GM18951 (cell line): Measurements from ENCODE around the gene FAM240B.

Source experiments
- POLR2A ChIP-seq: IDR thresholded peaks from 4 replicates; pipeline ENCODE4 v1.6.1; 2011; ENCODE audit warnings: mild to moderate bottlenecking; ENCODE audit not compliant: insufficient read length, insufficient read depth; ENCODE audit errors: extremely low read depth
- in situ Hi-C: fragments of 300-500 bp; cut with MboI; formaldehyde crosslinking; loops from one replicate; pipeline ENCODE4 v1.12.0; 2022; ENCODE audit warnings: low sequenced_read_pairs, mixed read lengths, inconsistent platforms; ENCODE audit not compliant: unreplicated experiment

FAM240B gene

GRCh38 chr9:38720083-38720745 lies at the start of gene FAM240B:
TSS of gene FAM240B (minus strand) at chr9:38720133. CDS start at chr9:38703999, 16,134 bp downstream.
- TF ChIP-seq POLR2A: no peak
- in situ Hi-C loops: no loop called here

DNA sequence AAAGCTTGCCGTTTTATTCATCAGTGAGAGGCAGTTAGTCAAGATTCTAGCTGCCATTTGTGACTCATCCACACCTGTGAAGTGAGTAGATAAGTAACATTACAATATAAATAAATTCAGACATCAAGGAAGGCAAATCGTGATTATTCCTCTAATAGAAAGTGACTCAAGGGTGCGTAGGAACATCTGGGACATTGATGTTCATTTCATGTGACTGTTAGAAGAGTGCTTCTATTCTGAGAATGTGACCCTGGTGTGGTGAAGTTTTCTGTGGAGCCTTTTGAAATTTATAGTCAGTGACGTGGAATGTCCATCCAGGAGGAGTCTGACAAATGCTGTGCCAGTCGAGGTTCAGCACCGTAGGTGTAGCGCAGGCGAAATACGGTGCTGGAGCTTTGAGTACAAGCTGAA lies 48.4 kb upstream of the FAM240B start:
- in situ Hi-C loops: no loop called here
- no peak for TF ChIP-seq POLR2A

DNA sequence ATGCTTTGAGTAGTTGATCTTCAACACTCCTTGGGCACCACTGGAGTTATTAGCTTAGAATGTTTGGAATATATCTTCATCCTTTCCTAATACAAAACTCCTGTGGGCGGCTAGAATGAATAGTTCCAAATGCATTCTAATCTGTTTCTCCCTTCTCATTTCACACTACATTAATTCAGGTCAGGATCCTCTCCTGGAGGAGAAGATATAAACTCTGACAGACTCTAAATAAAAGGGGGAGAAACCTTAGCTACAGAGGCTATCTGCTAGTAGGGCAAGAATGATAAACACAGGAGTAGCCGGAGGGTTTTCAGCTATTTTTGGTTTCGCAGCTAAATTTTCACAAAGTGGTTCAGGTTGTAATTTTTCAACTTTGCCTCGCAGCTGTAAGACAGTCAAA lies 45.2 kb upstream of the FAM240B start:
- TF ChIP-seq POLR2A: no peak
- in situ Hi-C loops: no loop called here

GRCh38 chr9:38761999-38762398 lies 42.1 kb upstream of the FAM240B start:
- no peak for TF ChIP-seq POLR2A
- in situ Hi-C loops: no loop called here

DNA sequence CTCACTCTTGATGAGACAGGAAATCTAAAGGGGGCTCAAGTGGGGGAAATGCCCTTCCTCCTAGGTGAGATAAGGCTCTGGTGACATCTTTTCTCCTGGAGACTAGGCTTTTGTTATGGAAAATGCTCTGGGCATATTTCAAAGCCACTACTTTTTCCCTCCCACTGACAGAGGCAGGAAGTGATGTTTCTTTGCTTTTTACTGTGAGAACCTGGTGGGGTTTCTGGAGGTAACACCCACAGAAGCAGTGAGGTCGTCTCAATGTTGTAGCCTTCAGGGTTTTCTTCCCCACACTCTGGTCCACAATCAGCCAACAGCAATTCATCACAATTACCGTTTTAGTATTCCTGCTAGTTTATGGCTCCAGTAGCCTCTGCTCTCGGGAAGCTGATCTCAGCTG lies 41.4 kb upstream of the FAM240B start:
- in situ Hi-C loops: no loop called here
- no peak for TF ChIP-seq POLR2A

DNA sequence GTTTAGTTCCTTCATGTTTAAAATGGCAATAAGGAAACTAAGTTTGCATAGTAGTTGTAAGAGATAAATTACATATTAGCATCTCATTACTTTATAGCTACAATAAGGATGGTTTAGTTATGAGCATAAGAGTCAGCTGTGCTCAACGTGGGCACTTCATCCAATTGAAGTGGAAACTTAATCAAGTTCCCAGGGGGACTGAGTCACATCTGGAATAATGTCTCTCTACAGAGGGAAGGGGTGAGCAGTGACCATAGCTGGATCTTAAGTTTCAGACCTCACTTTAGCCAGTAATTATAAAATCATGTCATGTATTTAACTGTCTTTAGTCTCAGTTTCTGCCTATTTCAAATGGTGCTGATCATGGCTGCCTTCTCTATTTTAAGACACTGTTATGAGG lies 36.8 kb upstream of the FAM240B start:
- in situ Hi-C loops: no loop called here

DNA sequence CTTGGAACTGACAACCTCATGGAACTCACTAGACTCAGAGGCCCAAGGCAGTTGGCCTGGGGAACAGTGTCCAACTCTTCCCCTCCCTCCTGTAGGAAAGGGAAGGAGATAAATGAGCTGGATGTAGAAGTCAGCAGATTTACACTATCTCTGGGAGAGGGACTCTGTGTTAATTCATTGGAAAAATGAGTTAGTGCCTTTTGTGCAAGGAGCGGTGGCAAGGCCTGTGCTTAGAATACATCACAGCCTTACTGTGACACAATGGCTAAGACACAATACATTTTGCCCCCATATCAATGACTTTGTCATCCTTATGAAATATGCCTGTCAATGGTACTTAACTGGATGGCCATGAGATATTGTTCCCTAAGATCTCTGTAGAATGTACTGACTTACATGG lies 28.0 kb upstream of the FAM240B start:
- in situ Hi-C loops: no loop called here
- TF ChIP-seq POLR2A: no peak

More for the DNA sequence above, 36.8 kb upstream of the FAM240B start:
- TF ChIP-seq POLR2A: no peak

- in situ Hi-C loops: no loop called here
Measured at GRCh38 chr9:38747067-38747466, 27.1 kb upstream of the FAM240B start.

DNA sequence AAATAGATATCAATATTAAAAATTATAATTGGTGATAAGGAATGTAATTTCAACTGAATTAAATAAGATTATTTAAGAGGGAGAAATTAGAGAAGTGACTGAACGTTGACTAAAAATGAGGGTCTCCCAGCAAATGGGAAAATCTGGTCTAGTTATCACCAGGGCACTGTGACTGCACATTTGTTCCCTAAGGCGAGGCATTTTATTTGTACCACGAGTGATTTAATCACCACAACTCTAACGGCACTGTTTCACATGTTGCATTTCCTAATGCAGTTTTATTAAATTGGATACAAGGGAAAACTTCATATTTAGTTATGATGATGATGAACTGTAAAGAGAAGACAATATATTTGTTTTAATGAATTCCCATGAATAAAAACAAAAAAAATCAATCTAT lies 26.4 kb upstream of the FAM240B start:
- no peak for TF ChIP-seq POLR2A

More at GRCh38 chr9:38747067-38747466, 27.1 kb upstream of the FAM240B start:
- no peak for TF ChIP-seq POLR2A

GRCh38 chr9:38744484-38744883 lies 24.6 kb upstream of the FAM240B start:
- no peak for TF ChIP-seq POLR2A
- in situ Hi-C loops: no loop called here

More for the DNA sequence above, 26.4 kb upstream of the FAM240B start:
- in situ Hi-C loops: no loop called here

GRCh38 chr9:38737246-38737645 lies 17.3 kb upstream of the FAM240B start:
- TF ChIP-seq POLR2A: no peak
- in situ Hi-C loops: no loop called here

- no peak for TF ChIP-seq POLR2A
- in situ Hi-C loops: no loop called here
Measured at GRCh38 chr9:38734831-38735230, 14.9 kb upstream of the FAM240B start.

- in situ Hi-C loops: no loop called here
Measured at GRCh38 chr9:38733503-38733902, 13.6 kb upstream of the FAM240B start.

GRCh38 chr9:38732885-38733284 lies 13.0 kb upstream of the FAM240B start:
- in situ Hi-C loops: no loop called here
- no peak for TF ChIP-seq POLR2A

More at GRCh38 chr9:38733503-38733902, 13.6 kb upstream of the FAM240B start:
- TF ChIP-seq POLR2A: no peak
